ENCODE results near the gene IPO11.

DNA sequence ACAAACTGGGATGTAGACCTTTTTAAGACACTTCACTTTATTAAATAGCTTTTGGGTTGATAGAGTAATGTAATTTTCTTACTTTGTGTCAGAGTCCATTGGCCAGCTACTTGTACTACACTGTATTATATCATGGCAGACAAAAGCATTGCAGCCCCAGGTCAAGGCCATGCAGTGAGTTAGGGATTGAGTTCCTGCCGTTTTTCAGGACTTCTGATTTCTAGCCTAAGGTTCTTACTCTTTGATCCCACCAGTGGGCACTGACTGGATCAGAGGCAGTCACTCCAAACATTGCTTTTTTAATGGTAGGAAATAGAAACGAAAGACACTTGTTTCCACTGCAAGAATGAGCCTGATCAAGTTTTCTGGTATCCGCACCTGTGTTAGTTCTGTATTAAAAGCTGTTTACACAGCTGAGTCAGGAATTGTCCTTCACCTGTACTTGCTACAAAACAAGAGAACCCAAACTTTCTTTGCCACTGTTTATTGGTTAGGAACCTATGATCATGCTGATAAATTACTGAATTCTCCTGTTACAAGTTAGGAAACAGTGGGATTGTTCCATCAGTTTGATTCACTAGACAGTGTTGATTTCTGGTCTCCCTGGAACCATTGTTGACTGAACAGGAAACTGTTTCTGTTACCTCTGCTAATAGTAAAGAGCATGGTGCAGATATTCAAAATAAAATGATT is 188.1 kb downstream of the IPO11 start:
- TF ChIP-seq, protein P1, sequence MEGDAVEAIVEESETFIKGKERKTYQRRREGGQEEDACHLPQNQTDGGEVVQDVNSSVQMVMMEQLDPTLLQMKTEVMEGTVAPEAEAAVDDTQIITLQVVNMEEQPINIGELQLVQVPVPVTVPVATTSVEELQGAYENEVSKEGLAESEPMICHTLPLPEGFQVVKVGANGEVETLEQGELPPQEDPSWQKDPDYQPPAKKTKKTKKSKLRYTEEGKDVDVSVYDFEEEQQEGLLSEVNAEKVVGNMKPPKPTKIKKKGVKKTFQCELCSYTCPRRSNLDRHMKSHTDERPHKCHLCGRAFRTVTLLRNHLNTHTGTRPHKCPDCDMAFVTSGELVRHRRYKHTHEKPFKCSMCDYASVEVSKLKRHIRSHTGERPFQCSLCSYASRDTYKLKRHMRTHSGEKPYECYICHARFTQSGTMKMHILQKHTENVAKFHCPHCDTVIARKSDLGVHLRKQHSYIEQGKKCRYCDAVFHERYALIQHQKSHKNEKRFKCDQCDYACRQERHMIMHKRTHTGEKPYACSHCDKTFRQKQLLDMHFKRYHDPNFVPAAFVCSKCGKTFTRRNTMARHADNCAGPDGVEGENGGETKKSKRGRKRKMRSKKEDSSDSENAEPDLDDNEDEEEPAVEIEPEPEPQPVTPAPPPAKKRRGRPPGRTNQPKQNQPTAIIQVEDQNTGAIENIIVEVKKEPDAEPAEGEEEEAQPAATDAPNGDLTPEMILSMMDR (conservative IDR thresholded peaks at IDR 0.05 in 1 of 2, IDR thresholded peaks at IDR 0.05 in 1 of 2; ENCODE audit: extremely low read depth in 1 of 2, insufficient read depth in 1 of 2, low read depth in 1 of 2, low read length in 2 of 2) = no peak
- TF ChIP-seq EZH2 (IDR thresholded peaks at IDR 0.05; ENCODE audit: borderline replicate concordance, low read length) = no peak
